Gastroesophageal sphincter (tissue), 3 donors: Measurements from ENCODE around the gene DBNDD2.

ENCODE experiments used
- CTCF ChIP-seq, 4 experiments: fragments of 200-600 bp in 2 of 4; fragments of 450-650 bp in 2 of 4; sonication (generic) in 1 of 4; IDR thresholded peaks; one replicate each; pipeline ENCODE4 v1.5.1; 2017 to 2019; ENCODE audit warnings: antibody characterized with exemption in 4 of 4, mild to moderate bottlenecking in 2 of 4, moderate library complexity in 2 of 4
- EP300 ChIP-seq: sonication (generic); formaldehyde crosslinking; IDR thresholded peaks from one replicate; pipeline ENCODE4 v1.6.1; 2017; ENCODE audit warnings: antibody characterized with exemption, mild to moderate bottlenecking
- POLR2A ChIP-seq, 2 donors: fragments of 450-650 bp; IDR thresholded peaks; one replicate each; pipeline ENCODE4 v1.6.1; 2017; ENCODE audit warnings: antibody characterized with exemption in 2 of 2, mild to moderate bottlenecking in 2 of 2, moderate library complexity in 1 of 2
- POLR2AphosphoS5 ChIP-seq: sonication (generic); formaldehyde crosslinking; IDR thresholded peaks from one replicate; pipeline ENCODE4 v1.6.1; 2017; ENCODE audit warnings: antibody characterized with exemption

- TF ChIP-seq CTCF (IDR thresholded peaks at IDR 0.05) (no peak), POLR2A (IDR thresholded peaks at IDR 0.05) (no peak), POLR2AphosphoS5 (no peak), EP300 (no peak)
Observed at GRCh38 chr20:45372241-45372640, 35.8 kb upstream of the DBNDD2 start.
